Sigmoid colon (tissue), 7 donors: ENCODE results near the gene TEC. TPM values are rescaled to one million over a fixed set of nuclear protein-coding genes. Genes with fewer than 3 reads are reported as not detected.

Experiments used
- DNase-seq: peaks from one replicate; pipeline ENCODE4 v3.0.0-alpha.2; 2019
- H3K27ac ChIP-seq, 4 donors: fragments of 200-600 bp; sonication (generic); one replicate each; pipeline ENCODE4 v1.5.1; 2016 to 2019; ENCODE audit warnings: mild to moderate bottlenecking in 1 of 4
- H3K27me3 ChIP-seq, 3 donors: fragments of 200-600 bp; sonication (generic); one replicate each; pipeline ENCODE4 v1.5.1; 2019; ENCODE audit warnings: mild to moderate bottlenecking in 1 of 3
- H3K36me3 ChIP-seq, 4 donors: fragments of 200-600 bp; sonication (generic); one replicate each; pipeline ENCODE4 v1.5.1; 2016 to 2019
- H3K4me1 ChIP-seq, 4 donors: fragments of 200-600 bp; sonication (generic); one replicate each; pipeline ENCODE4 v1.5.1; 2017 to 2019
- H3K4me3 ChIP-seq, 4 donors: fragments of 200-600 bp; sonication (generic); one replicate each; pipeline ENCODE4 v1.5.1; 2017 to 2019; ENCODE audit warnings: mild to moderate bottlenecking in 2 of 4, moderate library complexity in 1 of 4
- H3K9me3 ChIP-seq, 4 donors: fragments of 200-600 bp in 3 of 4; sonication (generic) in 3 of 4; one replicate each; pipeline versions ENCODE4 v1.5.1 to v1.6.1; 2013 to 2019
- CTCF ChIP-seq, 4 experiments: fragments of 450-650 bp in 3 of 4; fragments of 200-600 bp in 1 of 4; IDR thresholded peaks; one replicate each; pipeline ENCODE4 v1.5.1; 2016 to 2019; ENCODE audit warnings: antibody characterized with exemption in 4 of 4, mild to moderate bottlenecking in 3 of 4, moderate library complexity in 2 of 4
- EP300 ChIP-seq, 4 donors: sonication (generic); formaldehyde crosslinking; IDR thresholded peaks; one replicate each; pipeline ENCODE4 v1.6.1; 2017; ENCODE audit warnings: antibody characterized with exemption in 4 of 4
- POLR2A ChIP-seq, 2 donors: fragments of 450-650 bp; IDR thresholded peaks; one replicate each; pipeline ENCODE4 v1.6.1; 2016; ENCODE audit warnings: antibody characterized with exemption in 2 of 2, mild to moderate bottlenecking in 2 of 2, moderate library complexity in 2 of 2
- POLR2AphosphoS5 ChIP-seq, 4 donors: sonication (generic); formaldehyde crosslinking; IDR thresholded peaks; one replicate each; pipeline ENCODE4 v1.6.1; 2017; ENCODE audit warnings: antibody characterized with exemption in 4 of 4
- WGBS, 2 donors: extraction: QIAGEN DNeasy Blood & Tissue Kit; methylation state at CpG; one replicate each; pipeline ENCODE4 v1.1.7; 2013; 5-methylcytosine and 5-hydroxymethylcytosine counted together
- intact Hi-C: fragments of 100-400 bp; cut with DNase I; formaldehyde crosslinking; loops from one replicate; pipeline ENCODE4 v1.15.1; 2023
- polyA plus RNA-seq, 3 donors: library from polyadenylated mRNA; stranded (reverse); fragments of 200-250 nt; gene quantifications; one replicate each; pipeline ENCODE4 v1.2.3, GENCODE V29; 2013
- total RNA-seq, 4 donors: library from RNA; depleted of rRNA; stranded (reverse); fragments of >200 nt; gene quantifications; one replicate each; pipeline ENCODE4 v1.1.0, GENCODE V29; 2016
- donor health status: healthy with polysubstance abuse.
- donor health status: Bipolar disorder and iron deficiency.
- donor health status: healthy.

TEC gene
- total and polyA plus RNA-seq, 7 donors, result 1.1 to 5.3 (median 2.0) TPM

GRCh38 chr4:48163746-48164145, 105.9 kb downstream of the TEC start:
- Histone ChIP-seq H3K36me3 (no peaks in the 10 kb centered on the region), H3K4me3 (no peak overlapping the region), H3K27ac (no peak overlapping the region), H3K4me1 (no peaks in the 10 kb centered on the region), H3K9me3 (no peaks in the 10 kb centered on the region), H3K27me3 (no peaks in the 10 kb centered on the region)
- WGBS, 2 donors, result 55 to 72% methylated on average over 1 of the region's 1 CpG
- intact Hi-C loops, result no loop called here
- DNase-seq, result no peak
- no peak for TF ChIP-seq CTCF (IDR thresholded peaks at IDR 0.05)
- no peak for TF ChIP-seq POLR2A (IDR thresholded peaks at IDR 0.05)
- no peak for TF ChIP-seq EP300 (IDR thresholded peaks at IDR 0.05)
- TF ChIP-seq POLR2AphosphoS5 (IDR thresholded peaks at IDR 0.05), result no peak

- no peaks in the 10 kb centered on the region for H3K4me1 ChIP-seq
- H3K36me3 ChIP-seq, result no peaks in the 10 kb centered on the region
- H3K4me3 ChIP-seq, result no peak overlapping the region
- DNase-seq, result no peak
- H3K27ac ChIP-seq, result no peak overlapping the region
- 76 to 79% methylated on average over 4 of the region's 4 CpGs for WGBS, 2 donors
- no peaks in the 10 kb centered on the region for H3K27me3 ChIP-seq
- no peak for TF ChIP-seq CTCF (IDR thresholded peaks at IDR 0.05)
- no peak for TF ChIP-seq POLR2A (IDR thresholded peaks at IDR 0.05)
- TF ChIP-seq EP300 (IDR thresholded peaks at IDR 0.05), result no peak
- TF ChIP-seq POLR2AphosphoS5 (IDR thresholded peaks at IDR 0.05), result no peak
- intact Hi-C loops, result no loop called here
- H3K9me3 ChIP-seq, result no peaks in the 10 kb centered on the region
Observed at GRCh38 chr4:48162162-48162561, 107.5 kb downstream of the TEC start.

GRCh38 chr4:48157271-48157670, 112.4 kb downstream of the TEC start:
- intact Hi-C loops, result no loop called here
- Histone ChIP-seq H3K27me3 (no peaks in the 10 kb centered on the region), H3K27ac (no peak overlapping the region), H3K4me1 (no peaks in the 10 kb centered on the region), H3K9me3 (peaks cover 2 to 16% (median 6%) of the 10 kb centered on the region in 4 donors), H3K4me3 (no peak overlapping the region), H3K36me3 (peaks cover 0 to 13% (median 0%) of the 10 kb centered on the region in 4 donors)
- DNase-seq, result no peak
- WGBS, 2 donors, result 80 to 83% methylated on average over 3 of the region's 3 CpGs
- TF ChIP-seq EP300 (IDR thresholded peaks at IDR 0.05), result no peak
- no peak for TF ChIP-seq POLR2AphosphoS5 (IDR thresholded peaks at IDR 0.05)
- no peak for TF ChIP-seq CTCF (IDR thresholded peaks at IDR 0.05)
- TF ChIP-seq POLR2A (IDR thresholded peaks at IDR 0.05), result no peak

GRCh38 chr4:48156423-48156822, 113.2 kb downstream of the TEC start:
- DNase-seq, result no peak
- peaks cover 2 to 16% (median 6%) of the 10 kb centered on the region in 4 donors for H3K9me3 ChIP-seq
- H3K27ac ChIP-seq, result no peak overlapping the region
- H3K4me3 ChIP-seq, result no peak overlapping the region
- WGBS, 2 donors, result 94 to 95% methylated on average over 1 of the region's 1 CpG
- intact Hi-C loops, result no loop called here
- peaks cover 0 to 13% (median 0%) of the 10 kb centered on the region in 4 donors for H3K36me3 ChIP-seq
- no peak for TF ChIP-seq CTCF (IDR thresholded peaks at IDR 0.05)
- no peak for TF ChIP-seq POLR2A (IDR thresholded peaks at IDR 0.05)
- no peaks in the 10 kb centered on the region for H3K27me3 ChIP-seq
- no peaks in the 10 kb centered on the region for H3K4me1 ChIP-seq
